Panc1 (cell line): Measurements from ENCODE around the gene MSANTD1. TPM values are rescaled to one million over a fixed set of nuclear protein-coding genes. Genes with fewer than 3 reads are reported as not detected.

Source experiments
- ATAC-seq: fragments of 200-7000 bp; cut with Tn5 transposase; 2 replicates; pipeline ENCODE4 v1.9.1; 2020; ENCODE audit warnings: mild to moderate bottlenecking, moderate library complexity
- BruUV-seq: library from RNA; stranded (reverse); fragments of 400-500 nt; replicated peaks from 2 replicates; lab custom pipeline; 2021; lab: Mats Ljungman, UMichigan
- CTCF ChIA-PET: fragments of 300-600 bp; sonication (Branson Sonifier 250); formaldehyde crosslinking; loops from one replicate; lab custom pipeline; 2022; ENCODE audit warnings: antibody characterized with exemption; lab: Charles Lee
- POLR2A ChIA-PET: fragments of 300-600 bp; sonication (Branson Sonifier 250); formaldehyde crosslinking; loops from one replicate; lab custom pipeline; 2022; ENCODE audit warnings: antibody characterized with exemption; lab: Charles Lee
- DNase-seq: peaks from one replicate; pipeline ENCODE4 v3.0.0-alpha.2; 2010; ENCODE audit warnings: low read depth, low spot score
- H3K27ac ChIP-seq: 2 replicates; pipeline ENCODE4 v1.5.1; 2011; ENCODE audit warnings: mild to moderate bottlenecking, low read length, inconsistent platforms
- H3K27me3 ChIP-seq: fragments of 200-500 bp; sonication (Bioruptor generic); 2 replicates; pipeline ENCODE4 v1.6.0; 2014; ENCODE audit warnings: low read length, inconsistent platforms; ENCODE audit not compliant: control insufficient read depth, insufficient read depth
- H3K36me3 ChIP-seq: fragments of 200-500 bp; sonication (Bioruptor generic); 2 replicates; pipeline ENCODE4 v1.5.1; 2014; ENCODE audit warnings: inconsistent platforms, mild to moderate bottlenecking, low read length, moderate library complexity; ENCODE audit not compliant: control insufficient read depth, insufficient read depth
- H3K4me1 ChIP-seq: 2 replicates; pipeline ENCODE4 v1.5.1; 2011; ENCODE audit warnings: inconsistent platforms, mild to moderate bottlenecking, low read length, moderate library complexity; ENCODE audit not compliant: control insufficient read depth, insufficient read depth
- H3K4me3 ChIP-seq, 2 experiments: 2 replicates each; pipeline ENCODE4 v1.5.1; 2011 to 2012; ENCODE audit warnings: low read depth in 2 of 2, low read length in 2 of 2, mild to moderate bottlenecking in 2 of 2, inconsistent platforms in 1 of 2, moderate library complexity in 1 of 2
- H3K9me3 ChIP-seq: fragments of 200-500 bp; sonication (Bioruptor generic); 2 replicates; pipeline ENCODE4 v1.5.1; 2014; ENCODE audit warnings: low read depth, mild to moderate bottlenecking, inconsistent platforms, low read length, moderate library complexity; ENCODE audit not compliant: control insufficient read depth, insufficient read depth
- POLR2AphosphoS5 ChIP-seq: IDR thresholded peaks from 2 replicates; pipeline ENCODE4 v1.6.1; 2012; ENCODE audit warnings: mild to moderate bottlenecking, low read depth, low read length, moderate library complexity
- REST ChIP-seq, 2 experiments: IDR thresholded peaks; 2 replicates each; pipeline ENCODE4 v1.6.1; 2011 to 2012; ENCODE audit warnings: low read depth in 2 of 2, control low read depth in 1 of 2, low read length in 1 of 2, mild to moderate bottlenecking in 1 of 2, moderate library complexity in 1 of 2; ENCODE audit not compliant: insufficient read depth in 1 of 2
- SIN3A ChIP-seq: IDR thresholded peaks from 2 replicates; pipeline ENCODE4 v1.6.1; 2012; ENCODE audit warnings: low read depth, mild to moderate bottlenecking, low read length, moderate library complexity, borderline replicate concordance; ENCODE audit not compliant: insufficient read depth
- TCF7L2 ChIP-seq: IDR thresholded peaks from 2 replicates; pipeline ENCODE4 v1.6.1; 2011; ENCODE audit warnings: mild to moderate bottlenecking, low read depth, low read length, inconsistent platforms
- in situ Hi-C: cut with HindIII; loops from 2 replicates; pipeline ENCODE4 v1.10.0; 2016; ENCODE audit warnings: low sequenced_read_pairs, low pct_unique_long_range_greater_than_20kb
- intact Hi-C: fragments of 100-400 bp; cut with micrococcal nuclease; formaldehyde crosslinking; loops from one replicate; pipeline ENCODE4 v1.10.0; 2022; ENCODE audit not compliant: unreplicated experiment
- total RNA-seq: library from RNA; stranded (reverse); gene quantifications from one replicate; pipeline ENCODE4 v1.2.1, GENCODE V29; 2021; ENCODE audit not compliant: unreplicated experiment
- TF ChIP-seq, protein P1 (sequence below): fragments of 450-650 bp; IDR thresholded peaks from 2 replicates; pipeline ENCODE4 v1.5.1; 2017; ENCODE audit warnings: mild to moderate bottlenecking

MSANTD1 gene
- total RNA-seq, 1 experiment from 2014 or later: 0.57 TPM

GRCh38 chr4:3232001-3232400 is 17.0 kb upstream of the MSANTD1 start:
- ChIA-PET CTCF (no interaction called here), POLR2A (no interaction called here)
- in situ Hi-C loops (no loop called here), intact Hi-C loops (no loop called here)
- H3K4me3 ChIP-seq: no peak overlapping the region
- DNase-seq (no peak), ATAC-seq (no peak)
- no peaks in the 10 kb centered on the region for H3K27me3 ChIP-seq
- H3K9me3 ChIP-seq: no peaks in the 10 kb centered on the region
- no peaks in the 10 kb centered on the region for H3K36me3 ChIP-seq
- no TSS peak for BruUV-seq
- no peak for TF ChIP-seq POLR2AphosphoS5
- no peak for TF ChIP-seq TCF7L2
- TF ChIP-seq, protein P1, sequence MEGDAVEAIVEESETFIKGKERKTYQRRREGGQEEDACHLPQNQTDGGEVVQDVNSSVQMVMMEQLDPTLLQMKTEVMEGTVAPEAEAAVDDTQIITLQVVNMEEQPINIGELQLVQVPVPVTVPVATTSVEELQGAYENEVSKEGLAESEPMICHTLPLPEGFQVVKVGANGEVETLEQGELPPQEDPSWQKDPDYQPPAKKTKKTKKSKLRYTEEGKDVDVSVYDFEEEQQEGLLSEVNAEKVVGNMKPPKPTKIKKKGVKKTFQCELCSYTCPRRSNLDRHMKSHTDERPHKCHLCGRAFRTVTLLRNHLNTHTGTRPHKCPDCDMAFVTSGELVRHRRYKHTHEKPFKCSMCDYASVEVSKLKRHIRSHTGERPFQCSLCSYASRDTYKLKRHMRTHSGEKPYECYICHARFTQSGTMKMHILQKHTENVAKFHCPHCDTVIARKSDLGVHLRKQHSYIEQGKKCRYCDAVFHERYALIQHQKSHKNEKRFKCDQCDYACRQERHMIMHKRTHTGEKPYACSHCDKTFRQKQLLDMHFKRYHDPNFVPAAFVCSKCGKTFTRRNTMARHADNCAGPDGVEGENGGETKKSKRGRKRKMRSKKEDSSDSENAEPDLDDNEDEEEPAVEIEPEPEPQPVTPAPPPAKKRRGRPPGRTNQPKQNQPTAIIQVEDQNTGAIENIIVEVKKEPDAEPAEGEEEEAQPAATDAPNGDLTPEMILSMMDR: no peak
- TF ChIP-seq SIN3A: no peak
- no peak for TF ChIP-seq REST (IDR thresholded peaks at IDR 0.05; ENCODE audit: insufficient read depth in 1 of 2, low read depth in 2 of 2, low read length in 1 of 2)
- H3K4me1 ChIP-seq: no peaks in the 10 kb centered on the region
- no peak overlapping the region for H3K27ac ChIP-seq

DNA sequence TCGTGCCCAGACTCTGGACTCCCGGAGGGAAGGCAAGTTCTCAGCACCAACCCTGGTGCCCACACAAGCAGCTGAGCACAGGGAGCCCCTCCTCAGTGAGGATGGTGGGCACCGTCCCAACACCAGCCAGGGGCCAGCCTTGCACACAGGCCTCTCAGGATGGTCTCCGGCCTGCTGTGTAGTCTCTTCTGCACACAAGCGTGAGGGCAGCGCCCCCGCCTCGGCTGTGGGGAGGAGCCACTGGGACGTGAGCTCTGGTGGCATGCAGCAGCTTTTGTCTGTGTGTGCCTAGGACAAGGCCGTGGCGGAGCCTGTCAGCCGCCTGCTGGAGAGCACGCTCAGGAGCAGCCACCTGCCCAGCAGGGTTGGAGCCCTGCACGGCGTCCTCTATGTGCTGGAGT is 16.1 kb upstream of the MSANTD1 start:
- in situ Hi-C loops (no loop called here), intact Hi-C loops (no loop called here)
- ChIA-PET POLR2A (no interaction called here), CTCF (no interaction called here)
- Histone ChIP-seq H3K27ac (no peak overlapping the region), H3K9me3 (no peaks in the 10 kb centered on the region), H3K36me3 (no peaks in the 10 kb centered on the region), H3K4me3 (no peak overlapping the region), H3K27me3 (no peaks in the 10 kb centered on the region), H3K4me1 (no peaks in the 10 kb centered on the region)
- no peak for TF ChIP-seq TCF7L2
- no peak for TF ChIP-seq POLR2AphosphoS5
- no peak for TF ChIP-seq SIN3A
- TF ChIP-seq, protein P1: no peak
- TF ChIP-seq REST (IDR thresholded peaks at IDR 0.05; ENCODE audit: insufficient read depth in 1 of 2, low read depth in 2 of 2, low read length in 1 of 2): no peak
- ATAC-seq (no peak), DNase-seq (no peak)
- no TSS peak for BruUV-seq
